Effector memory CD8-positive, alpha-beta T cell (primary cell): ENCODE data around the gene TNMD.
"Not testable (repeated sequence)": the region's sequence is repeated elsewhere in the genome, so short reads cannot be mapped to it uniquely, and the experiment has no call there.

ENCODE experiments used
- ATAC-seq: fragments of 150-1000 bp; cut with Tn5 transposase; replicated peaks from 2 replicates; pipeline ENCODE4 v1.10.0; 2021; ENCODE audit warnings: mild to moderate bottlenecking, moderate library complexity
- DNase-seq, 3 experiments: peaks; one replicate each; pipeline ENCODE4 v3.0.0; 2021
- H3K27ac Mint-ChIP-seq, 2 donors: one replicate each; pipeline ENCODE4 v1.8.0; 2022; ENCODE audit warnings: mild to moderate bottlenecking in 2 of 2, mixed read lengths in 2 of 2, moderate library complexity in 2 of 2
- H3K27me3 Mint-ChIP-seq, 2 donors: one replicate each; pipeline ENCODE4 v1.8.0; 2022; ENCODE audit warnings: mixed read lengths in 2 of 2
- H3K36me3 Mint-ChIP-seq: one replicate; pipeline ENCODE4 v1.8.0; 2022; ENCODE audit warnings: mild to moderate bottlenecking, moderate library complexity, mixed read lengths; ENCODE audit not compliant: insufficient read depth
- H3K4me1 Mint-ChIP-seq, 2 donors: one replicate each; pipeline ENCODE4 v1.8.0; 2022; ENCODE audit warnings: low read depth in 2 of 2, mixed read lengths in 2 of 2
- H3K4me3 Mint-ChIP-seq, 2 donors: one replicate each; pipeline ENCODE4 v1.8.0; 2022; ENCODE audit warnings: mild to moderate bottlenecking in 2 of 2, mixed read lengths in 2 of 2, moderate library complexity in 2 of 2
- H3K9me3 Mint-ChIP-seq, 2 donors: one replicate each; pipeline ENCODE4 v1.8.0; 2022; ENCODE audit warnings: mixed read lengths in 2 of 2
- total RNA-seq, 9 experiments: gene quantifications; one replicate each; lab custom pipeline; 2026; lab: John Stamatoyannopoulos, UW

Gene TNMD
- total RNA-seq = 0 reads per million in 9 experiments

GRCh38 chrX:100584611-100585010 lies at the start of gene TNMD:
TSS of gene TNMD (plus strand) at chrX:100584936. CDS start at chrX:100585019, 83 bp downstream.
- Mint-ChIP-seq H3K36me3 (no peaks in the 10 kb centered on the region), H3K27ac (no peak within 1 kb of the TSS), H3K9me3 (no peaks in the 10 kb centered on the region), H3K4me1 (no peaks in the 10 kb centered on the region), H3K4me3 (no peak within 1 kb of the TSS), H3K27me3 (peaks cover 7 to 41% of the 10 kb centered on the region in 2 donors)
- ATAC-seq (no peak), DNase-seq (no peak)

GRCh38 chrX:100565534-100565933 lies 19.2 kb upstream of the TNMD start:
- not testable (repeated sequence) for ATAC-seq, H3K4me3 Mint-ChIP-seq, DNase-seq, H3K27ac Mint-ChIP-seq, H3K27me3 Mint-ChIP-seq, H3K4me1 Mint-ChIP-seq, H3K36me3 Mint-ChIP-seq, H3K9me3 Mint-ChIP-seq

- H3K4me1 Mint-ChIP-seq = no peaks in the 10 kb centered on the region
- DNase-seq = no peak
- no peaks in the 10 kb centered on the region for H3K36me3 Mint-ChIP-seq
- H3K9me3 Mint-ChIP-seq = no peaks in the 10 kb centered on the region
- H3K27me3 Mint-ChIP-seq = peaks cover 7 to 37% of the 10 kb centered on the region in 2 donors
- no peak for ATAC-seq
- H3K4me3 Mint-ChIP-seq = no peak overlapping the region
- no peak overlapping the region for H3K27ac Mint-ChIP-seq
Observed at GRCh38 chrX:100586747-100587146, 2.0 kb downstream of the TNMD start.

GRCh38 chrX:100587861-100588260 lies 3.1 kb downstream of the TNMD start:
- Mint-ChIP-seq H3K9me3 (no peaks in the 10 kb centered on the region), H3K36me3 (no peaks in the 10 kb centered on the region), H3K27me3 (peaks cover 5 to 27% of the 10 kb centered on the region in 2 donors), H3K4me1 (no peaks in the 10 kb centered on the region), H3K27ac (no peak overlapping the region), H3K4me3 (no peak overlapping the region)
- ATAC-seq = no peak
- no peak for DNase-seq

- ATAC-seq = no peak
- Mint-ChIP-seq H3K4me3 (no peak overlapping the region), H3K27me3 (peaks cover 0 to 19% of the 10 kb centered on the region in 2 donors), H3K4me1 (no peaks in the 10 kb centered on the region), H3K27ac (no peak overlapping the region), H3K9me3 (no peaks in the 10 kb centered on the region), H3K36me3 (no peaks in the 10 kb centered on the region)
- no peak for DNase-seq
Observed at GRCh38 chrX:100591256-100592051, 6.7 kb downstream of the TNMD start.

- no peaks in the 10 kb centered on the region for H3K9me3 Mint-ChIP-seq
- no peaks in the 10 kb centered on the region for H3K4me1 Mint-ChIP-seq
- H3K27ac Mint-ChIP-seq = no peak overlapping the region
- ATAC-seq (no peak), DNase-seq (no peak)
- H3K36me3 Mint-ChIP-seq = no peaks in the 10 kb centered on the region
- no peak overlapping the region for H3K4me3 Mint-ChIP-seq
- H3K27me3 Mint-ChIP-seq = peaks cover 0 to 14% of the 10 kb centered on the region in 2 donors
Observed at GRCh38 chrX:100593126-100593525, 8.4 kb downstream of the TNMD start.

GRCh38 chrX:100593581-100593980 lies 8.8 kb downstream of the TNMD start:
- Mint-ChIP-seq H3K27me3 (peaks cover 0 to 9% of the 10 kb centered on the region in 2 donors), H3K4me3 (no peak overlapping the region), H3K9me3 (no peaks in the 10 kb centered on the region), H3K27ac (no peak overlapping the region), H3K4me1 (no peaks in the 10 kb centered on the region), H3K36me3 (no peaks in the 10 kb centered on the region)
- ATAC-seq = no peak
- DNase-seq = no peak

- Mint-ChIP-seq H3K4me1 (no peaks in the 10 kb centered on the region), H3K27me3 (peaks cover 0 to 9% of the 10 kb centered on the region in 2 donors), H3K9me3 (no peaks in the 10 kb centered on the region), H3K27ac (no peak overlapping the region), H3K4me3 (no peak overlapping the region), H3K36me3 (no peaks in the 10 kb centered on the region)
- no peak for ATAC-seq
- DNase-seq = no peak
Observed at GRCh38 chrX:100596601-100597000, 11.9 kb downstream of the TNMD start.

- H3K4me3 Mint-ChIP-seq = no peak overlapping the region
- H3K4me1 Mint-ChIP-seq = no peaks in the 10 kb centered on the region
- no peak overlapping the region for H3K27ac Mint-ChIP-seq
- no peaks in the 10 kb centered on the region for H3K9me3 Mint-ChIP-seq
- ATAC-seq (no peak), DNase-seq (no peak)
- peaks cover 5 to 9% of the 10 kb centered on the region in 2 donors for H3K27me3 Mint-ChIP-seq
- H3K36me3 Mint-ChIP-seq = no peaks in the 10 kb centered on the region
Observed at GRCh38 chrX:100599456-100599855, 14.7 kb downstream of the TNMD start.

- H3K4me3 Mint-ChIP-seq = no peak overlapping the region
- H3K27ac Mint-ChIP-seq = no peak overlapping the region
- DNase-seq (no peak), ATAC-seq (no peak)
- H3K36me3 Mint-ChIP-seq = no peaks in the 10 kb centered on the region
- peaks cover 5 to 6% of the 10 kb centered on the region in 2 donors for H3K27me3 Mint-ChIP-seq
- H3K4me1 Mint-ChIP-seq = no peaks in the 10 kb centered on the region
- H3K9me3 Mint-ChIP-seq = no peaks in the 10 kb centered on the region
Observed at GRCh38 chrX:100600340-100600739, 15.6 kb downstream of the TNMD start.

- Mint-ChIP-seq H3K27me3 (peaks cover under 1 to 6% of the 10 kb centered on the region in 2 donors), H3K36me3 (no peaks in the 10 kb centered on the region), H3K4me1 (no peaks in the 10 kb centered on the region), H3K9me3 (no peaks in the 10 kb centered on the region), H3K27ac (no peak overlapping the region), H3K4me3 (no peak overlapping the region)
- no peak for DNase-seq
- ATAC-seq = no peak
Observed at GRCh38 chrX:100600758-100601157, 16.0 kb downstream of the TNMD start.

- H3K9me3 Mint-ChIP-seq = no peaks in the 10 kb centered on the region
- no peaks in the 10 kb centered on the region for H3K4me1 Mint-ChIP-seq
- no peak overlapping the region for H3K4me3 Mint-ChIP-seq
- no peak overlapping the region for H3K27ac Mint-ChIP-seq
- H3K27me3 Mint-ChIP-seq = peaks cover 0 to 6% of the 10 kb centered on the region in 2 donors
- no peaks in the 10 kb centered on the region for H3K36me3 Mint-ChIP-seq
- no peak for DNase-seq
- ATAC-seq = no peak
Observed at GRCh38 chrX:100606753-100607152, 22.0 kb downstream of the TNMD start.

- H3K36me3 Mint-ChIP-seq = no peaks in the 10 kb centered on the region
- DNase-seq = no peak
- H3K4me3 Mint-ChIP-seq = no peak overlapping the region
- H3K27me3 Mint-ChIP-seq = peaks cover 0 to 10% of the 10 kb centered on the region in 2 donors
- no peak for ATAC-seq
- no peaks in the 10 kb centered on the region for H3K9me3 Mint-ChIP-seq
- no peak overlapping the region for H3K27ac Mint-ChIP-seq
- no peaks in the 10 kb centered on the region for H3K4me1 Mint-ChIP-seq
Observed at GRCh38 chrX:100609591-100609990, 24.9 kb downstream of the TNMD start.

GRCh38 chrX:100611951-100612350 lies 27.2 kb downstream of the TNMD start:
- Mint-ChIP-seq H3K4me1 (no peaks in the 10 kb centered on the region), H3K4me3 (no peak overlapping the region)

More at GRCh38 chrX:100611951-100612350, 27.2 kb downstream of the TNMD start:
- H3K9me3 Mint-ChIP-seq = no peaks in the 10 kb centered on the region
- DNase-seq = no peak
- H3K27ac Mint-ChIP-seq = no peak overlapping the region
- H3K36me3 Mint-ChIP-seq = no peaks in the 10 kb centered on the region
- H3K27me3 Mint-ChIP-seq = peaks cover 0 to 10% of the 10 kb centered on the region in 2 donors
- no peak for ATAC-seq
